ENCODE results near the gene PRKRA. TPM values are rescaled to one million over a fixed set of nuclear protein-coding genes. Genes with fewer than 3 reads are reported as not detected.

The PRKRA gene
- total and polyA plus RNA-seq, 2 of the 13 experiments (the other 11 are each of a cell fraction or from before 2014, with no cell fraction given), result 53.1 to 74.7 TPM

- no peak for TF ChIP-seq ESRRA (CRISPR knock-in tag; IDR thresholded peaks at IDR 0.05; ENCODE audit: low read depth)
- no peak for TF ChIP-seq TIGD3 (CRISPR knock-in tag; IDR thresholded peaks at IDR 0.05; ENCODE audit: borderline replicate concordance)
- no peak for TF ChIP-seq ZSCAN20 (CRISPR knock-in tag; IDR thresholded peaks at IDR 0.05; ENCODE audit: borderline replicate concordance)
- TF ChIP-seq MBNL3 (CRISPR knock-in tag; conservative IDR thresholded peaks at IDR 0.05), result no peak
- no peak for TF ChIP-seq DMAP1 (CRISPR knock-in tag; IDR thresholded peaks at IDR 0.05)
- no peak for TF ChIP-seq LRRFIP1 (CRISPR knock-in tag; conservative IDR thresholded peaks at IDR 0.05)
- TF ChIP-seq ZNF878 (CRISPR knock-in tag; IDR thresholded peaks at IDR 0.05), result peak; percentile 68; the same call in 1 of the 2 replicates
- no peak for TF ChIP-seq ZNF432 (CRISPR knock-in tag; IDR thresholded peaks at IDR 0.05; ENCODE audit: borderline replicate concordance)
- TF ChIP-seq REPIN1 (CRISPR knock-in tag; IDR thresholded peaks at IDR 0.05; ENCODE audit: borderline replicate concordance, low read depth), result no peak
- no peak; the same call in 1 of the 2 replicates for TF ChIP-seq ZNF232 (CRISPR knock-in tag; IDR thresholded peaks at IDR 0.05; ENCODE audit: borderline replicate concordance)
- no peak for TF ChIP-seq ZSCAN22 (CRISPR knock-in tag; IDR thresholded peaks at IDR 0.05)
- no peak for TF ChIP-seq ARNTL (CRISPR knock-in tag; IDR thresholded peaks at IDR 0.05)
- TF ChIP-seq ZNF350 (CRISPR knock-in tag; IDR thresholded peaks at IDR 0.05; ENCODE audit: borderline replicate concordance, low read depth), result peak; percentile 71; the same call in 1 of the 2 replicates
- no peak for TF ChIP-seq PCBP1 (IDR thresholded peaks at IDR 0.05; ENCODE audit: borderline replicate concordance, low read depth, low read length)
- TF ChIP-seq ZNF530 (CRISPR knock-in tag; IDR thresholded peaks at IDR 0.05; ENCODE audit: low read depth), result no peak
- TF ChIP-seq SNAPC5 (CRISPR knock-in tag; IDR thresholded peaks at IDR 0.05; ENCODE audit: borderline replicate concordance), result no peak
- TF ChIP-seq NFAT5 (CRISPR knock-in tag; IDR thresholded peaks at IDR 0.05), result no peak
- no peak for TF ChIP-seq ZNF782 (CRISPR knock-in tag; IDR thresholded peaks at IDR 0.05; ENCODE audit: borderline replicate concordance)
- TF ChIP-seq ZIK1 (CRISPR knock-in tag; IDR thresholded peaks at IDR 0.05; ENCODE audit: borderline replicate concordance, low read depth), result no peak
Observed at GRCh38 chr2:178414266-178415247, 36.4 kb downstream of the PRKRA start (continued).
